SK-N-SH (cell line): ENCODE measurements around the gene TMPRSS6. TPM values are rescaled to one million over a fixed set of nuclear protein-coding genes. Genes with fewer than 3 reads are reported as not detected.

Experiments
- CTCF ChIA-PET: fragments of 300-600, 350-600 bp; formaldehyde crosslinking; extraction: SDS; loops from one replicate; lab custom pipeline; 2021; lab: Yijun Ruan, JAX
- POLR2A ChIA-PET: fragments of 350-600 bp; sonication (Branson Sonifier 250); formaldehyde crosslinking; extraction: SDS; loops from one replicate; lab custom pipeline; 2020; ENCODE audit warnings: antibody characterized with exemption, inconsistent platforms; lab: Yijun Ruan, JAX
- DNase-seq: peaks from one replicate; pipeline ENCODE4 v3.0.0; 2012
- H2AFZ ChIP-seq: fragments of 200-600 bp; sonication (generic); 2 replicates; pipeline ENCODE4 v1.8.1; 2016; ENCODE audit warnings: antibody characterized with exemption, mild to moderate bottlenecking, low read depth
- H3F3A ChIP-seq: fragments of 200-600 bp; sonication (generic); replicated peaks from 2 replicates; pipeline ENCODE3; 2016; ENCODE audit warnings: antibody characterized with exemption, mild to moderate bottlenecking; ENCODE audit not compliant: insufficient read depth
- H3K27ac ChIP-seq, 2 experiments: fragments of 200-500 bp in 1 of 2; fragments of 200-600 bp in 1 of 2; sonication (Bioruptor generic) in 1 of 2; sonication (generic), shearing (Covaris generic) in 1 of 2; 2 replicates each; pipeline versions ENCODE4 v1.5.1 to v1.6.1; 2014 to 2016; ENCODE audit warnings: low read depth in 2 of 2, inconsistent platforms in 1 of 2, low read length in 1 of 2, mild to moderate bottlenecking in 1 of 2, mixed read lengths in 1 of 2
- H3K27me3 ChIP-seq: fragments of 200-600 bp; sonication (generic), shearing (Covaris generic); 2 replicates; pipeline ENCODE4 v1.6.1; 2016; ENCODE audit warnings: mixed run types; ENCODE audit not compliant: insufficient read depth
- H3K36me3 ChIP-seq, 2 experiments: fragments of 200-500 bp in 1 of 2; fragments of 200-600 bp in 1 of 2; sonication (Bioruptor generic) in 1 of 2; sonication (generic) in 1 of 2; replicated peaks in 1 of 2; 2 replicates each; pipeline versions ENCODE3 to v1.5.1; 2014 to 2016; ENCODE audit warnings: low read length in 1 of 2, mild to moderate bottlenecking in 1 of 2; ENCODE audit not compliant: insufficient read depth in 2 of 2, control insufficient read depth in 1 of 2
- H3K4me1 ChIP-seq, 2 experiments: fragments of 200-500 bp in 1 of 2; fragments of 200-600 bp in 1 of 2; sonication (Bioruptor generic) in 1 of 2; sonication (generic), shearing (Covaris generic) in 1 of 2; 2 replicates each; pipeline versions ENCODE4 v1.5.1 to v1.6.1; 2014 to 2016; ENCODE audit warnings: low read depth in 1 of 2, low read length in 1 of 2, mixed run types in 1 of 2; ENCODE audit not compliant: insufficient read depth in 2 of 2, control insufficient read depth in 1 of 2
- H3K4me2 ChIP-seq: fragments of 200-600 bp; sonication (generic), shearing (Covaris generic); 2 replicates; pipeline ENCODE4 v1.6.1; 2017; ENCODE audit warnings: mixed run types
- H3K4me3 ChIP-seq, 2 experiments: fragments of 200-500 bp in 1 of 2; fragments of 200-600 bp in 1 of 2; sonication (Bioruptor generic) in 1 of 2; sonication (generic), shearing (Covaris generic) in 1 of 2; 2 replicates each; pipeline versions ENCODE4 v1.5.1 to v1.8.1; 2014 to 2016; ENCODE audit warnings: low read depth in 2 of 2, inconsistent platforms in 1 of 2, low read length in 1 of 2, mild to moderate bottlenecking in 1 of 2, mixed read lengths in 1 of 2, moderate library complexity in 1 of 2
- H3K79me2 ChIP-seq: fragments of 200-600 bp; sonication (generic); 2 replicates; pipeline ENCODE4 v1.8.1; 2017; ENCODE audit warnings: mild to moderate bottlenecking; ENCODE audit not compliant: insufficient read depth
- H3K9ac ChIP-seq: fragments of 200-600 bp; sonication (generic); 2 replicates; pipeline ENCODE4 v1.6.1; 2017; ENCODE audit warnings: mixed run types
- H3K9me2 ChIP-seq: fragments of 200-600 bp; sonication (generic); 2 replicates; pipeline ENCODE4 v1.6.1; 2017; ENCODE audit warnings: mixed run types
- H3K9me3 ChIP-seq: fragments of 200-600 bp; sonication (generic); 2 replicates; pipeline ENCODE4 v1.6.1; 2017; ENCODE audit warnings: mixed run types, mild to moderate bottlenecking, moderate library complexity
- H4K20me1 ChIP-seq: fragments of 200-600 bp; sonication (generic); 2 replicates; pipeline ENCODE4 v1.6.1; 2017; ENCODE audit warnings: mild to moderate bottlenecking, mixed run types; ENCODE audit not compliant: insufficient read depth
- EP300 ChIP-seq, 2 experiments: IDR thresholded peaks; 2 replicates each; pipeline versions ENCODE4 v1.4.0 to v1.6.1; 2012; ENCODE audit warnings: borderline replicate concordance in 1 of 2, low read depth in 1 of 2, low read length in 1 of 2
- FOXM1 ChIP-seq: IDR thresholded peaks from 2 replicates; pipeline ENCODE4 v1.4.0; 2012; ENCODE audit warnings: low read depth, mild to moderate bottlenecking
- GABPA ChIP-seq: IDR thresholded peaks from 2 replicates; pipeline ENCODE4 v1.4.0; 2012; ENCODE audit warnings: low read depth, mild to moderate bottlenecking
- MAX ChIP-seq: IDR thresholded peaks from 2 replicates; pipeline ENCODE4 v1.4.0; 2012; ENCODE audit warnings: low read depth
- NFIC ChIP-seq: IDR thresholded peaks from 2 replicates; pipeline ENCODE4 v1.4.0; 2012; ENCODE audit warnings: borderline replicate concordance
- NRF1 ChIP-seq: IDR thresholded peaks from 2 replicates; pipeline ENCODE4 v1.6.1; 2012; ENCODE audit warnings: low read depth, mild to moderate bottlenecking, low read length
- PBX3 ChIP-seq: IDR thresholded peaks from 2 replicates; pipeline ENCODE4; 2012
- POLR2AphosphoS5 ChIP-seq: IDR thresholded peaks from 2 replicates; pipeline ENCODE4 v1.6.1; 2012; ENCODE audit warnings: low read depth, low read length
- RCOR1 ChIP-seq: fragments of 150-350 bp; IDR thresholded peaks from 2 replicates; pipeline ENCODE4 v1.6.1; 2017; ENCODE audit warnings: antibody characterized with exemption, low read length
- REST ChIP-seq: IDR thresholded peaks from 2 replicates; pipeline ENCODE4 v1.6.1; 2012; ENCODE audit warnings: mild to moderate bottlenecking, low read depth, low read length, moderate library complexity
- RXRA ChIP-seq: IDR thresholded peaks from 2 replicates; pipeline ENCODE4 v1.4.0; 2012; ENCODE audit warnings: low read depth, mild to moderate bottlenecking, borderline replicate concordance
- SIN3A ChIP-seq: IDR thresholded peaks from 2 replicates; pipeline ENCODE4 v1.6.1; 2012; ENCODE audit warnings: low read depth, mild to moderate bottlenecking, low read length, moderate library complexity, borderline replicate concordance
- TCF12 ChIP-seq: IDR thresholded peaks from 2 replicates; pipeline ENCODE4 v1.4.0; 2012
- USF1 ChIP-seq: IDR thresholded peaks from 2 replicates; pipeline ENCODE4 v1.4.0; 2012; ENCODE audit warnings: low read depth, borderline replicate concordance
- WGBS: methylation state at CpG from one replicate; pipeline ENCODE4 v1.1.6; 2017; ENCODE audit warnings: low lambda C conversion rate; 5-methylcytosine and 5-hydroxymethylcytosine counted together
- polyA plus RNA-seq, 3 experiments: library from polyadenylated mRNA; depleted of rRNA; stranded (reverse); fragments of >200 nt; gene quantifications; 2 replicates each; pipeline ENCODE4 v1.2.3, GENCODE V29; 2012

The TMPRSS6 gene
- polyA plus RNA-seq, 1 of the 3 experiments (the other 2 are of a cell fraction): not detected

- Histone ChIP-seq H3K79me2 (no peaks in the 10 kb centered on the region), H3K4me2 (no peak overlapping the region), H3K9me3 (no peaks in the 10 kb centered on the region), H4K20me1 (no peaks in the 10 kb centered on the region), H3K9me2 (no peaks in the 10 kb centered on the region), H3K27me3 (peaks cover 19% of the 10 kb centered on the region; the same call in 1 of the 2 replicates), H3K9ac (no peak overlapping the region), H3K4me3 (no peak overlapping the region), H3F3A (no peaks in the 10 kb centered on the region), H3K27ac (no peak overlapping the region), H2AFZ (no peak overlapping the region), H3K36me3 (no peaks in the 10 kb centered on the region), H3K4me1 (no peaks in the 10 kb centered on the region; a peak in 1 of 4 replicates)
- no peak for TF ChIP-seq MAX
- TF ChIP-seq NFIC: no peak
- no peak for TF ChIP-seq USF1
- no peak for TF ChIP-seq NRF1
- no peak for TF ChIP-seq EP300 (IDR thresholded peaks at IDR 0.05; ENCODE audit: borderline replicate concordance in 1 of 2, low read depth in 1 of 2, low read length in 1 of 2)
- CTCF ChIA-PET: interaction anchor here (2.2 kb wide), 1 partner anchor 12 kb away, joined by 4 read pairs; no protein-coding TSS in a partner anchor
- no peak for DNase-seq
- WGBS: 0% methylated on average over 2 of the region's 10 CpGs
- POLR2A ChIA-PET: no interaction called here
These were observed 8.0 kb downstream of the TMPRSS6 start for GRCh38 chr22:37101311-37102066.

GRCh38 chr22:37100589-37101127, 8.9 kb downstream of the TMPRSS6 start:
- POLR2A ChIA-PET: no interaction called here
- WGBS: 52% methylated on average over 8 of the region's 8 CpGs
- no peaks in the 10 kb centered on the region for H3K9me3 ChIP-seq

GRCh38 chr22:37098976-37099591, 10.4 kb downstream of the TMPRSS6 start:
- POLR2A ChIA-PET: no interaction called here
- H3K9me3 ChIP-seq: no peaks in the 10 kb centered on the region
- H3K9me2 ChIP-seq: no peaks in the 10 kb centered on the region
- H3K36me3 ChIP-seq: no peaks in the 10 kb centered on the region
- WGBS: 75% methylated on average over 10 of the region's 10 CpGs
- CTCF ChIA-PET: interaction anchor here (0.8 to 2.2 kb wide), 2 partner anchors 9 to 99 kb away, joined by 3 to 4 read pairs; no protein-coding TSS in a partner anchor
- H3K4me1 ChIP-seq: no peaks in the 10 kb centered on the region; a peak in 1 of 4 replicates
- no peak overlapping the region for H3K4me2 ChIP-seq
- no peak overlapping the region for H3K27ac ChIP-seq
- H3F3A ChIP-seq: no peaks in the 10 kb centered on the region
- DNase-seq: no peak
- H3K4me3 ChIP-seq: no peak overlapping the region
- H4K20me1 ChIP-seq: no peaks in the 10 kb centered on the region
- H3K27me3 ChIP-seq: peaks cover 29% of the 10 kb centered on the region; the same call in 1 of the 2 replicates
- no peak overlapping the region for H3K9ac ChIP-seq
- no peaks in the 10 kb centered on the region for H3K79me2 ChIP-seq
- H2AFZ ChIP-seq: no peak overlapping the region
- TF ChIP-seq GABPA: no peak
- no peak for TF ChIP-seq EP300 (IDR thresholded peaks at IDR 0.05; ENCODE audit: borderline replicate concordance in 1 of 2, low read depth in 1 of 2, low read length in 1 of 2)
- no peak for TF ChIP-seq RCOR1
- TF ChIP-seq FOXM1: no peak
- TF ChIP-seq POLR2AphosphoS5: no peak
- TF ChIP-seq TCF12: no peak
- no peak for TF ChIP-seq SIN3A
- no peak for TF ChIP-seq PBX3
- no peak for TF ChIP-seq REST

More at GRCh38 chr22:37100589-37101127, 8.9 kb downstream of the TMPRSS6 start:
- Histone ChIP-seq H3K36me3 (no peaks in the 10 kb centered on the region), H3K4me1 (no peaks in the 10 kb centered on the region; a peak in 1 of 4 replicates), H3K4me2 (no peak overlapping the region), H3K9ac (no peak overlapping the region), H3K4me3 (no peak overlapping the region), H3K27ac (no peak overlapping the region), H3K27me3 (peaks cover 22% of the 10 kb centered on the region; the same call in 1 of the 2 replicates), H3K9me2 (no peaks in the 10 kb centered on the region), H2AFZ (no peak overlapping the region), H4K20me1 (no peaks in the 10 kb centered on the region), H3K79me2 (no peaks in the 10 kb centered on the region), H3F3A (no peaks in the 10 kb centered on the region)
- no peak for TF ChIP-seq RXRA
- DNase-seq: no peak
- CTCF ChIA-PET: interaction anchor here (2.2 kb wide), 1 partner anchor 11 kb away, joined by 4 read pairs; no protein-coding TSS in a partner anchor
